H1 (cell line): ENCODE results near the gene TLL1. TPM values are rescaled to one million over a fixed set of nuclear protein-coding genes. Genes with fewer than 3 reads are reported as not detected.

Experiments
- CEBPB ChIP-seq: IDR thresholded peaks from 2 replicates; pipeline ENCODE4 v1.6.1; 2012; ENCODE audit warnings: low read depth, low read length
- CTBP2 ChIP-seq: IDR thresholded peaks from 2 replicates; pipeline ENCODE4 v1.7.0; 2011; ENCODE audit warnings: borderline replicate concordance, mild to moderate bottlenecking, moderate library complexity, mixed read lengths, low read length; ENCODE audit not compliant: insufficient read depth, insufficient read length
- GABPA ChIP-seq: IDR thresholded peaks from 2 replicates; pipeline ENCODE4 v1.6.1; 2011; ENCODE audit warnings: mild to moderate bottlenecking, low read length, moderate library complexity, borderline replicate concordance; ENCODE audit not compliant: insufficient read depth
- JUND ChIP-seq: IDR thresholded peaks from 2 replicates; pipeline ENCODE4 v1.6.1; 2011; ENCODE audit warnings: mild to moderate bottlenecking, improper control_type of control experiment, low read length
- NANOG ChIP-seq: IDR thresholded peaks from 2 replicates; pipeline ENCODE4 v1.6.1; 2011; ENCODE audit warnings: low read length, low read depth, mild to moderate bottlenecking, inconsistent platforms; ENCODE audit not compliant: insufficient read depth, poor library complexity, severe bottlenecking
- POLR2A ChIP-seq, 2 experiments: IDR thresholded peaks; 1 replicate in 1 of 2; 2 replicates in 1 of 2; pipeline ENCODE4 v1.6.1; 2011; ENCODE audit warnings: low read depth in 2 of 2, low read length in 2 of 2, mild to moderate bottlenecking in 2 of 2; ENCODE audit errors: control extremely low read depth in 1 of 2
- RNF2 ChIP-seq: fragments of 200-900, 300-1000 bp; sonication (generic); IDR thresholded peaks from 2 replicates; pipeline ENCODE4 v1.7.1; 2016; ENCODE audit warnings: borderline replicate concordance, low read depth, mild to moderate bottlenecking, antibody characterized with exemption, low read length; ENCODE audit not compliant: poor library complexity, severe bottlenecking; ENCODE audit errors: missing control alignments
- SP1 ChIP-seq: IDR thresholded peaks from 2 replicates; pipeline ENCODE4 v1.6.1; 2011; ENCODE audit warnings: low read depth, low read length
- SRF ChIP-seq: IDR thresholded peaks from 2 replicates; pipeline ENCODE4 v1.6.1; 2011; ENCODE audit warnings: mild to moderate bottlenecking, low read depth, low read length, moderate library complexity
- TAF7 ChIP-seq: optimal IDR thresholded peaks from 2 replicates; pipeline ENCODE3; 2011; ENCODE audit warnings: low read depth, mild to moderate bottlenecking, inconsistent platforms, low read length, moderate library complexity, borderline replicate concordance
- polyA plus RNA-seq, 7 experiments: library from polyadenylated mRNA; depleted of rRNA in 3 of 7; stranded (reverse) in 5 of 7; unstranded in 2 of 7; fragments of >200 nt in 5 of 7; fragments of 200-250 nt in 2 of 7; gene quantifications; 1 replicate in 5 of 7; 2 replicates in 1 of 7; 4 replicates in 1 of 7; pipeline versions ENCODE4 v1.2.1 to v1.2.3, GENCODE V29; 2011 to 2013; ENCODE audit warnings: missing spikeins in 2 of 7, mixed read lengths in 2 of 7
- total RNA-seq: library from RNA; stranded (reverse); fragmentation: NEBNext Ultra II Directional; extraction: Animal tissue kit (Norgen Biotek cat#: 25700); gene quantifications from 2 replicates; pipeline ENCODE4 v1.2.1, GENCODE V29; 2021
- TF ChIP-seq, protein P1 (sequence below): fragments of 300-600 bp; sonication (generic); IDR thresholded peaks from 2 replicates; pipeline ENCODE4 v1.7.1; 2012; ENCODE audit warnings: low read length, moderate library complexity, mild to moderate bottlenecking, inconsistent platforms; ENCODE audit not compliant: insufficient replicate concordance

The TLL1 gene
- total and polyA plus RNA-seq, 2 of the 8 experiments (the other 6 are each of a cell fraction or from before 2014, with no cell fraction given), result 0.18 to 1.1 TPM

GRCh38 chr4:166042510-166043055, 169.5 kb downstream of the TLL1 start (continued):
- TF ChIP-seq, protein P1, sequence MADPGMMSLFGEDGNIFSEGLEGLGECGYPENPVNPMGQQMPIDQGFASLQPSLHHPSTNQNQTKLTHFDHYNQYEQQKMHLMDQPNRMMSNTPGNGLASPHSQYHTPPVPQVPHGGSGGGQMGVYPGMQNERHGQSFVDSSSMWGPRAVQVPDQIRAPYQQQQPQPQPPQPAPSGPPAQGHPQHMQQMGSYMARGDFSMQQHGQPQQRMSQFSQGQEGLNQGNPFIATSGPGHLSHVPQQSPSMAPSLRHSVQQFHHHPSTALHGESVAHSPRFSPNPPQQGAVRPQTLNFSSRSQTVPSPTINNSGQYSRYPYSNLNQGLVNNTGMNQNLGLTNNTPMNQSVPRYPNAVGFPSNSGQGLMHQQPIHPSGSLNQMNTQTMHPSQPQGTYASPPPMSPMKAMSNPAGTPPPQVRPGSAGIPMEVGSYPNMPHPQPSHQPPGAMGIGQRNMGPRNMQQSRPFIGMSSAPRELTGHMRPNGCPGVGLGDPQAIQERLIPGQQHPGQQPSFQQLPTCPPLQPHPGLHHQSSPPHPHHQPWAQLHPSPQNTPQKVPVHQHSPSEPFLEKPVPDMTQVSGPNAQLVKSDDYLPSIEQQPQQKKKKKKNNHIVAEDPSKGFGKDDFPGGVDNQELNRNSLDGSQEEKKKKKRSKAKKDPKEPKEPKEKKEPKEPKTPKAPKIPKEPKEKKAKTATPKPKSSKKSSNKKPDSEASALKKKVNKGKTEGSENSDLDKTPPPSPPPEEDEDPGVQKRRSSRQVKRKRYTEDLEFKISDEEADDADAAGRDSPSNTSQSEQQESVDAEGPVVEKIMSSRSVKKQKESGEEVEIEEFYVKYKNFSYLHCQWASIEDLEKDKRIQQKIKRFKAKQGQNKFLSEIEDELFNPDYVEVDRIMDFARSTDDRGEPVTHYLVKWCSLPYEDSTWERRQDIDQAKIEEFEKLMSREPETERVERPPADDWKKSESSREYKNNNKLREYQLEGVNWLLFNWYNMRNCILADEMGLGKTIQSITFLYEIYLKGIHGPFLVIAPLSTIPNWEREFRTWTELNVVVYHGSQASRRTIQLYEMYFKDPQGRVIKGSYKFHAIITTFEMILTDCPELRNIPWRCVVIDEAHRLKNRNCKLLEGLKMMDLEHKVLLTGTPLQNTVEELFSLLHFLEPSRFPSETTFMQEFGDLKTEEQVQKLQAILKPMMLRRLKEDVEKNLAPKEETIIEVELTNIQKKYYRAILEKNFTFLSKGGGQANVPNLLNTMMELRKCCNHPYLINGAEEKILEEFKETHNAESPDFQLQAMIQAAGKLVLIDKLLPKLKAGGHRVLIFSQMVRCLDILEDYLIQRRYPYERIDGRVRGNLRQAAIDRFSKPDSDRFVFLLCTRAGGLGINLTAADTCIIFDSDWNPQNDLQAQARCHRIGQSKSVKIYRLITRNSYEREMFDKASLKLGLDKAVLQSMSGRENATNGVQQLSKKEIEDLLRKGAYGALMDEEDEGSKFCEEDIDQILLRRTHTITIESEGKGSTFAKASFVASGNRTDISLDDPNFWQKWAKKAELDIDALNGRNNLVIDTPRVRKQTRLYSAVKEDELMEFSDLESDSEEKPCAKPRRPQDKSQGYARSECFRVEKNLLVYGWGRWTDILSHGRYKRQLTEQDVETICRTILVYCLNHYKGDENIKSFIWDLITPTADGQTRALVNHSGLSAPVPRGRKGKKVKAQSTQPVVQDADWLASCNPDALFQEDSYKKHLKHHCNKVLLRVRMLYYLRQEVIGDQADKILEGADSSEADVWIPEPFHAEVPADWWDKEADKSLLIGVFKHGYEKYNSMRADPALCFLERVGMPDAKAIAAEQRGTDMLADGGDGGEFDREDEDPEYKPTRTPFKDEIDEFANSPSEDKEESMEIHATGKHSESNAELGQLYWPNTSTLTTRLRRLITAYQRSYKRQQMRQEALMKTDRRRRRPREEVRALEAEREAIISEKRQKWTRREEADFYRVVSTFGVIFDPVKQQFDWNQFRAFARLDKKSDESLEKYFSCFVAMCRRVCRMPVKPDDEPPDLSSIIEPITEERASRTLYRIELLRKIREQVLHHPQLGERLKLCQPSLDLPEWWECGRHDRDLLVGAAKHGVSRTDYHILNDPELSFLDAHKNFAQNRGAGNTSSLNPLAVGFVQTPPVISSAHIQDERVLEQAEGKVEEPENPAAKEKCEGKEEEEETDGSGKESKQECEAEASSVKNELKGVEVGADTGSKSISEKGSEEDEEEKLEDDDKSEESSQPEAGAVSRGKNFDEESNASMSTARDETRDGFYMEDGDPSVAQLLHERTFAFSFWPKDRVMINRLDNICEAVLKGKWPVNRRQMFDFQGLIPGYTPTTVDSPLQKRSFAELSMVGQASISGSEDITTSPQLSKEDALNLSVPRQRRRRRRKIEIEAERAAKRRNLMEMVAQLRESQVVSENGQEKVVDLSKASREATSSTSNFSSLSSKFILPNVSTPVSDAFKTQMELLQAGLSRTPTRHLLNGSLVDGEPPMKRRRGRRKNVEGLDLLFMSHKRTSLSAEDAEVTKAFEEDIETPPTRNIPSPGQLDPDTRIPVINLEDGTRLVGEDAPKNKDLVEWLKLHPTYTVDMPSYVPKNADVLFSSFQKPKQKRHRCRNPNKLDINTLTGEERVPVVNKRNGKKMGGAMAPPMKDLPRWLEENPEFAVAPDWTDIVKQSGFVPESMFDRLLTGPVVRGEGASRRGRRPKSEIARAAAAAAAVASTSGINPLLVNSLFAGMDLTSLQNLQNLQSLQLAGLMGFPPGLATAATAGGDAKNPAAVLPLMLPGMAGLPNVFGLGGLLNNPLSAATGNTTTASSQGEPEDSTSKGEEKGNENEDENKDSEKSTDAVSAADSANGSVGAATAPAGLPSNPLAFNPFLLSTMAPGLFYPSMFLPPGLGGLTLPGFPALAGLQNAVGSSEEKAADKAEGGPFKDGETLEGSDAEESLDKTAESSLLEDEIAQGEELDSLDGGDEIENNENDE, result no peak
- no peak for TF ChIP-seq RNF2
- TF ChIP-seq CEBPB, result no peak
- no peak for TF ChIP-seq SRF
- no peak for TF ChIP-seq CTBP2
- TF ChIP-seq NANOG, result no peak
- no peak for TF ChIP-seq SP1
- no peak for TF ChIP-seq POLR2A (IDR thresholded peaks at IDR 0.05; ENCODE audit: control extremely low read depth in 1 of 2, low read depth in 2 of 2, low read length in 2 of 2)
- no peak for TF ChIP-seq GABPA
- TF ChIP-seq JUND, result no peak
- no peak for TF ChIP-seq TAF7
